Vagina (tissue), 2 donors: ENCODE measurements around the gene CTNNA3. TPM values are rescaled to one million over a fixed set of nuclear protein-coding genes. Genes with fewer than 3 reads are reported as not detected.

Experiments used
- DNase-seq, 2 donors: peaks; one replicate each; pipeline ENCODE4 v3.0.0-alpha.2; 2017; ENCODE audit errors: extremely low spot score in 2 of 2
- H3K27ac ChIP-seq: fragments of 200-600 bp; sonication (generic); one replicate; pipeline ENCODE4 v1.5.1; 2019
- H3K27me3 ChIP-seq: fragments of 200-600 bp; sonication (generic); one replicate; pipeline ENCODE4 v1.5.1; 2019
- H3K36me3 ChIP-seq, 2 donors: fragments of 200-600 bp; sonication (generic); one replicate each; pipeline ENCODE4 v1.5.1; 2017 to 2019
- H3K4me1 ChIP-seq: fragments of 200-600 bp; sonication (generic); one replicate; pipeline ENCODE4 v1.5.1; 2019
- H3K4me3 ChIP-seq, 2 donors: fragments of 200-600 bp; sonication (generic); 1 replicate in 1 of 2; 2 replicates in 1 of 2; pipeline ENCODE4 v1.5.1; 2016 to 2019
- H3K9me3 ChIP-seq: fragments of 200-600 bp; sonication (generic); one replicate; pipeline ENCODE4 v1.5.1; 2019
- CTCF ChIP-seq, 3 experiments: fragments of 450-650 bp in 2 of 3; fragments of 200-600 bp in 1 of 3; sonication (generic) in 1 of 3; IDR thresholded peaks; one replicate each; pipeline ENCODE4 v1.5.1; 2017 to 2019; ENCODE audit warnings: antibody characterized with exemption in 3 of 3, mild to moderate bottlenecking in 2 of 3, moderate library complexity in 2 of 3
- POLR2A ChIP-seq, 2 donors: fragments of 450-650 bp; IDR thresholded peaks; one replicate each; pipeline ENCODE4 v1.6.1; 2017; ENCODE audit warnings: antibody characterized with exemption in 2 of 2, mild to moderate bottlenecking in 2 of 2, moderate library complexity in 2 of 2
- POLR2AphosphoS5 ChIP-seq, 2 donors: sonication (generic); formaldehyde crosslinking; IDR thresholded peaks; one replicate each; pipeline ENCODE4 v1.9.0; 2017; ENCODE audit warnings: antibody characterized with exemption in 2 of 2, mild to moderate bottlenecking in 2 of 2, low read depth in 1 of 2; ENCODE audit not compliant: insufficient read depth in 1 of 2
- intact Hi-C: fragments of 100-400 bp; cut with DNase I; formaldehyde crosslinking; loops from one replicate; pipeline ENCODE4 v1.15.1; 2023
- total RNA-seq: library from RNA; depleted of rRNA; stranded (reverse); fragments of >200 nt; gene quantifications from one replicate; pipeline ENCODE4 v1.2.3, GENCODE V29; 2016

CTNNA3 gene
- total RNA-seq, 1 donor from 2014 or later, result 0.98 TPM

DNA sequence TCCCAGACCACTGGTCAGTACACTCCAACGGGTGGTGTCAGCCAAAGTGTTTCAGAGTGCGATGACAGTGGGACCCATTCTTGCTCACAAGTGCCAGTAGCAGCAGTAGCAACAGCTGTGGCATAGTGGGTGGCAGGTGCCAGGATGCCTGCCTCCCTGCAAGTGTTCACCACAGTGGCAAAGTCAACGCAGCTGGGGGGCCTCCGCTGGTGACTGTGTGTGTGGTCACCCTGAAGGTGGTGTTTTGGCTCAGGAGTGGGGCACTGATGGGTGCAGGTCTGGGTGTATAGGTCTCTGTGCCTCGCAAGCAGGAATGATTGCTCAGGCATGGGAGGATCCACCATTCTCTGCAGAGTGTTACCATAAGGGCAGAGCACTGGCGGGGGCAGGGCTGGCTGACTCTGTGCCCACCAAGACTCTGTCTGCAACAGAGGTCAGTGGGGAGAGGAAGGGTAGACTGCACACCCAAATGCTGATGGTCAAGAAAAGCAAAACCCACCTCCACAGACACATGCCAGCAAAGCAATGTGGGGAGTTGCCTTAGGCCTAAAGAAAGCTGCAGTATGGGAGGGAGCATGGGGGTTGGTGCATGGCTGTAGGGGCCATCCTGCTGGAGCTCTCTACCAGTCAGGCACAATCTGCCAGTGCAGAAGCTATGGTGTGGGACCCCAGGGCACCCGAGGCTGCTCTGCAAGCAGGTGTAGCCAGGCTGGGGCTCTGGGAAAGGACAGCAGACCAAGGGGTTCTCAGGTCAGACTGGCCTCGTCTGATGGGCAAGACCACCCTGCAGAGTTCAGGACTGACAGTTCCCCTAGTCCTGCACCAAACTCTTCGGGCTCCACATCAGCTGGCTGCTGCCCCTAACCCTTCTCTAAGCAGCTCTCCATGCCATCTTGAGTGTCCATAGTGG is 368.1 kb downstream of the CTNNA3 start:
- TF ChIP-seq CTCF (IDR thresholded peaks at IDR 0.05) (no peak), POLR2A (IDR thresholded peaks at IDR 0.05) (no peak), POLR2AphosphoS5 (IDR thresholded peaks at IDR 0.05; ENCODE audit: insufficient read depth in 1 of 2, low read depth in 1 of 2) (no peak)
- DNase-seq, result no peak
- intact Hi-C loops, result no loop called here
- Histone ChIP-seq H3K27ac (no peak overlapping the region), H3K27me3 (no peaks in the 10 kb centered on the region), H3K36me3 (no peaks in the 10 kb centered on the region), H3K4me3 (no peak overlapping the region), H3K9me3 (no peaks in the 10 kb centered on the region), H3K4me1 (no peaks in the 10 kb centered on the region)

DNA sequence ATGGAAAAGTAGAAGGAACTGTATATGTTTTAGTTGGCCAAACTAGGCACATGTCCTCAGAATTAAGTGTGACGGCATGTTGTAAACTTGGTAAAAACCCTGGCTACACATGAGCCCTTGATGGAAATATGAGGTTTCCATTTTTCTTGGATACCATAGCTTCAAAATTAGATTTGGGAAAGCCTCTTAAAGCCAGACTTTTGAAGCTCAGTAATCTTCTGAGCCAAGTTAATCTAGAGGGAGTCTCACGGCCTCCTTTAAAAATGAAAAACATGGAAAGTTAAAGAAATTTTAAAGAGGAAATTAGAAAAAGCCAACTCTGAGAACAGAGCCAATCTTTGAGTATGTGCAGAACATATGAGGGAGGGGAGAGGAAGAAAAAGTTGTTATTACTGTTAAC is 376.0 kb downstream of the CTNNA3 start:
- DNase-seq, result no peak
- intact Hi-C loops, result no loop called here

GRCh38 chr10:67308912-67309311 is 387.1 kb downstream of the CTNNA3 start:
- H3K36me3 ChIP-seq, result no peaks in the 10 kb centered on the region
- H3K27ac ChIP-seq, result no peak overlapping the region
- TF ChIP-seq POLR2A (IDR thresholded peaks at IDR 0.05), result no peak
- intact Hi-C loops, result no loop called here
- H3K9me3 ChIP-seq, result no peaks in the 10 kb centered on the region
- no peak overlapping the region for H3K4me3 ChIP-seq
- no peaks in the 10 kb centered on the region for H3K4me1 ChIP-seq
- DNase-seq, result no peak
- H3K27me3 ChIP-seq, result no peaks in the 10 kb centered on the region

More for the DNA sequence above, 376.0 kb downstream of the CTNNA3 start:
- H3K9me3 ChIP-seq, result no peaks in the 10 kb centered on the region
- TF ChIP-seq POLR2AphosphoS5 (IDR thresholded peaks at IDR 0.05; ENCODE audit: insufficient read depth in 1 of 2, low read depth in 1 of 2), result no peak
- TF ChIP-seq CTCF (IDR thresholded peaks at IDR 0.05), result no peak
- TF ChIP-seq POLR2A (IDR thresholded peaks at IDR 0.05), result no peak
- H3K4me3 ChIP-seq, result no peak overlapping the region
- no peaks in the 10 kb centered on the region for H3K4me1 ChIP-seq
- H3K36me3 ChIP-seq, result no peaks in the 10 kb centered on the region
- H3K27ac ChIP-seq, result no peak overlapping the region
- no peaks in the 10 kb centered on the region for H3K27me3 ChIP-seq

- intact Hi-C loops, result no loop called here
- no peaks in the 10 kb centered on the region for H3K36me3 ChIP-seq
- no peak overlapping the region for H3K27ac ChIP-seq
- no peak for TF ChIP-seq POLR2AphosphoS5 (IDR thresholded peaks at IDR 0.05; ENCODE audit: insufficient read depth in 1 of 2, low read depth in 1 of 2)
- no peak for TF ChIP-seq POLR2A (IDR thresholded peaks at IDR 0.05)
- TF ChIP-seq CTCF (IDR thresholded peaks at IDR 0.05), result no peak
- H3K4me1 ChIP-seq, result no peaks in the 10 kb centered on the region
- H3K9me3 ChIP-seq, result no peaks in the 10 kb centered on the region
- no peaks in the 10 kb centered on the region for H3K27me3 ChIP-seq
- no peak for DNase-seq
- no peak overlapping the region for H3K4me3 ChIP-seq
These were observed 389.3 kb downstream of the CTNNA3 start for GRCh38 chr10:67306588-67307205.

GRCh38 chr10:67302701-67303100 is 393.3 kb downstream of the CTNNA3 start:
- H3K4me3 ChIP-seq, result no peak overlapping the region
- no peaks in the 10 kb centered on the region for H3K27me3 ChIP-seq
- no peaks in the 10 kb centered on the region for H3K4me1 ChIP-seq
- TF ChIP-seq CTCF (IDR thresholded peaks at IDR 0.05), result no peak
- no peak for TF ChIP-seq POLR2A (IDR thresholded peaks at IDR 0.05)
- no peak for TF ChIP-seq POLR2AphosphoS5 (IDR thresholded peaks at IDR 0.05; ENCODE audit: insufficient read depth in 1 of 2, low read depth in 1 of 2)
- H3K27ac ChIP-seq, result no peak overlapping the region
- intact Hi-C loops, result no loop called here
- DNase-seq, result no peak
- H3K9me3 ChIP-seq, result no peaks in the 10 kb centered on the region
- no peaks in the 10 kb centered on the region for H3K36me3 ChIP-seq
